PFSK-1 (cell line): ENCODE measurements around the gene CD55.

ENCODE experiments used
- POLR2AphosphoS5 ChIP-seq: IDR thresholded peaks from 2 replicates; pipeline ENCODE4 v1.6.1; 2012; ENCODE audit warnings: low read depth, mild to moderate bottlenecking, control low read depth, low read length, moderate library complexity
- TAF1 ChIP-seq: IDR thresholded peaks from 2 replicates; pipeline ENCODE4 v1.6.1; 2012; ENCODE audit warnings: low read length, control low read depth, borderline replicate concordance; ENCODE audit not compliant: insufficient read depth
- TF ChIP-seq, protein P1 (sequence below), 2 experiments: IDR thresholded peaks; 2 replicates each; pipeline versions ENCODE4 v1.6.1 to v1.8.0; 2011 to 2012; ENCODE audit warnings: low read depth in 2 of 2, low read length in 2 of 2, control low read depth in 1 of 2, inconsistent platforms in 1 of 2, mild to moderate bottlenecking in 1 of 2, moderate library complexity in 1 of 2; ENCODE audit not compliant: insufficient read depth in 1 of 2

GRCh38 chr1:207276465-207276864, 45.0 kb upstream of the CD55 start:
- no peak for TF ChIP-seq POLR2AphosphoS5
- TF ChIP-seq TAF1: no peak
- TF ChIP-seq, protein P1, sequence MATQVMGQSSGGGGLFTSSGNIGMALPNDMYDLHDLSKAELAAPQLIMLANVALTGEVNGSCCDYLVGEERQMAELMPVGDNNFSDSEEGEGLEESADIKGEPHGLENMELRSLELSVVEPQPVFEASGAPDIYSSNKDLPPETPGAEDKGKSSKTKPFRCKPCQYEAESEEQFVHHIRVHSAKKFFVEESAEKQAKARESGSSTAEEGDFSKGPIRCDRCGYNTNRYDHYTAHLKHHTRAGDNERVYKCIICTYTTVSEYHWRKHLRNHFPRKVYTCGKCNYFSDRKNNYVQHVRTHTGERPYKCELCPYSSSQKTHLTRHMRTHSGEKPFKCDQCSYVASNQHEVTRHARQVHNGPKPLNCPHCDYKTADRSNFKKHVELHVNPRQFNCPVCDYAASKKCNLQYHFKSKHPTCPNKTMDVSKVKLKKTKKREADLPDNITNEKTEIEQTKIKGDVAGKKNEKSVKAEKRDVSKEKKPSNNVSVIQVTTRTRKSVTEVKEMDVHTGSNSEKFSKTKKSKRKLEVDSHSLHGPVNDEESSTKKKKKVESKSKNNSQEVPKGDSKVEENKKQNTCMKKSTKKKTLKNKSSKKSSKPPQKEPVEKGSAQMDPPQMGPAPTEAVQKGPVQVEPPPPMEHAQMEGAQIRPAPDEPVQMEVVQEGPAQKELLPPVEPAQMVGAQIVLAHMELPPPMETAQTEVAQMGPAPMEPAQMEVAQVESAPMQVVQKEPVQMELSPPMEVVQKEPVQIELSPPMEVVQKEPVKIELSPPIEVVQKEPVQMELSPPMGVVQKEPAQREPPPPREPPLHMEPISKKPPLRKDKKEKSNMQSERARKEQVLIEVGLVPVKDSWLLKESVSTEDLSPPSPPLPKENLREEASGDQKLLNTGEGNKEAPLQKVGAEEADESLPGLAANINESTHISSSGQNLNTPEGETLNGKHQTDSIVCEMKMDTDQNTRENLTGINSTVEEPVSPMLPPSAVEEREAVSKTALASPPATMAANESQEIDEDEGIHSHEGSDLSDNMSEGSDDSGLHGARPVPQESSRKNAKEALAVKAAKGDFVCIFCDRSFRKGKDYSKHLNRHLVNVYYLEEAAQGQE (IDR thresholded peaks at IDR 0.05; ENCODE audit: insufficient read depth in 1 of 2, low read depth in 2 of 2, low read length in 2 of 2): no peak
